Regular cardiac myocyte (primary cell): Measurements from ENCODE around the gene CA14. TPM values are rescaled to one million over a fixed set of nuclear protein-coding genes. Genes with fewer than 3 reads are reported as not detected.

Experiments used
- total RNA-seq: library from RNA; depleted of rRNA; stranded (reverse); fragments of >200 nt; gene quantifications from 2 replicates; pipeline ENCODE4 v1.2.3, GENCODE V29; 2014

The CA14 gene
- total RNA-seq = not detected in 2 replicates

DNA sequence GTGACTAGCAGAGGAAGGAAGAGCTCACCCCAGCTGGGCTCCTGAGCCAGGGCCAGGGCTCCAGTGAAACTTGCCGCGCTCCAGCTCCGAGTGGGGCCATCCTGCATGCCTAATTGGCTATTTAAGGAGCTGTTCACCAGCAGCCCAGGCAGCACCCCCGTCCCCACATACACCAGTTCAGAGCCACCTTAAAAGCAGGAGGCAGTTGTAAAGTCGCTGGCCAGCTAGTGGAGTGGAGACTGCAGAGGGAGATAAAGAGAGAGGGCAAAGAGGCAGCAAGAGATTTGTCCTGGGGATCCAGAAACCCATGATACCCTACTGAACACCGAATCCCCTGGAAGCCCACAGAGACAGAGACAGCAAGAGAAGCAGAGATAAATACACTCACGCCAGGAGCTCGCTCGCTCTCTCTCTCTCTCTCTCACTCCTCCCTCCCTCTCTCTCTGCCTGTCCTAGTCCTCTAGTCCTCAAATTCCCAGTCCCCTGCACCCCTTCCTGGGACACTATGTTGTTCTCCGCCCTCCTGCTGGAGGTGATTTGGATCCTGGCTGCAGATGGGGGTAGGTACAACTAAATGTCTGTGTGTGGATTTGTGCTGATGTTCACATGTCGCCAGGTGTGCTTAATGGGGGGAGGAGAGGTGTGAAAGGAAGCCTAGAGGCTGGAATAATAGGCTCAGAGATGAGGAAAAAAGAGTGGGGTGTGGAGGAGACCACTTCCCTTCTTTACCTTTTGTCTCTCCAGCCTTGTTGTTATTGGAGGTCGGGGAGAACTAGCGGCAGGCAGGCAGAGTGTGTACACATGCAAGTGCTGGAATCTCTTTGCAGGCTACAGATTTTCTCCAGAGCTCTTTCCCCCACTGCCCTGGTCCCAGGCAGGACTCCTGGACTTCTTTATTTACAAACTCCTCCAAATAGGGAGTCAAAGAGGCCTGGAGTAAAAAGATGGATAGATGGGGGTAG is at the start of gene CA14:
Gene CA14, plus strand, starts transcription at position 151 of the 962 bp plus-strand sequence. Its CDS starts 355 bp downstream, at position 506.

DNA sequence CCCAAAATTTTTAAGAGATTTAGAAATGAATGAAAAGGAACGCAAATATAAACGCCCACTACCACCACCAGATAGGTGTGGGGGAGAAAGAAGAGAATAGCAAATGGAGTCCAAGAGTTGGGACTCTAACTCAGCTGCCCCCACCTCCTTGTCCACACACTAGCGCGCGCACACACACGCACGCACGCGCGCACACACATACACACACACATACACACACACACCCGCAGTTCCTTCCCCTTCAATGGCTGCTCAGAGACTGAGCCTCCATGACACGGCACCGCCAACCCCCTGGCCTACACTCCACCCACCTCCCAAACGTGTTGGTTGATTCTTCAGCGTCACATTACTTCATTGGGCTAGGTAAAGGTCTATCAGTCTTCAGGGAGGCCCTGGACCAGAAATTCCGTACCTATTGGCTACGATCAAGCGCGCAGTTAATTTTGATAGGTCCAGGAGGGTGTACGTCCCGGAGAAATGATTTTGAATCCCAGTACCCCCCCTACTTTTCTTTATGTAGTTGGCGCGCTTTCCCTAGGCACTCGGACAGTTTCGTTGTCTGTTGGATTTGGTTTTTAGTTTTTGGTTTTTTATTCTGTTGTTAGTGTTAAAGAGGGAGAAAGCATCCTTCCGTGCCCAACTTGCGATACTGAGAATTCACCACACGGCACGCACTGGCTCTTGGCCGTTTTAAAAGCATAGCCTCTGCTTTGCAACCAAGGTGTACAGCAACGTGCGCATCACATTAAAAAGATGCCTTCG is 21.5 kb upstream of the CA14 start, which contains the start of gene ANP32E:
Gene ANP32E, minus strand, starts transcription at position 261 of the 762 bp plus-strand sequence. CDS start 326 bp downstream, outside the sequence.

DNA sequence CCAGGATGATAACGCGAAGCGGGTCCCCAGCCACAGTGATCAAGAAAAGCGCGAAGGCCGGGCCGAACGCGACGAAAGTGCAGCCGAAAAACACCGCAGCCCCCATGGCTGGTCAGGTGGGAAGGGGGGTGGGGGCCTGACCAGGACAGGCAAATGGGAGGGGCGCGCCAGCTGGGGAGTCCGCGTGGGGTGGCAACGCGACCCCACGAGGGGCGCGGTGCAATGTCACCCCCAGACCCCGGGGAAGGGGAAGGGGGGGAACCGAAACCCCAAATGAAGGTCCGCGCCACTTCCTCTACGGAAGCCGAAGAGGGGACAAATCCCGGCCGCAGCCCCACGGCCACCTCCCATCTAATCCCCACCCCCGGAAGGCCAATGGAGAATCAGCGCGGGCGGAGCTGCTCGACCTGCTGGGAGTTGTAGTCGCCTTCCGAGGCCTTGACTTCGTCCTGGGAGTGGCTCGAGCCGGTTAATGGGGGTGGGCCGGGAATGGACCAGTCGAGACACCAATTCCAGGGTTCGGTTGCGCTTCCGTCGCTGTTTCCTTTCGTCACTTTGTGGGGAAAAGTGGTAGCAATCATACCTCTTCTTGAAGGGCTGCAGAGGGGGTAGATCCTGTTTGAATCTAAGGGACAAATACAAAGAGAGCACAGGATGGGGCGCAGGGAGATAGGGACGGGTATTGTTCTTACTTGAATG is 11.3 kb downstream of the CA14 start, which contains the start of gene APH1A:
Gene APH1A, minus strand, starts transcription at position 312 of the 699 bp plus-strand sequence. Its CDS starts 206 bp downstream, at position 106.

GRCh38 chr1:150281758-150282557 is 24.4 kb downstream of the CA14 start, which contains the start of gene CIART:
TSS of gene CIART (plus strand) at chr1:150282554. CDS start at chr1:150283268, 714 bp downstream.

GRCh38 chr1:150293433-150294253 is 36.1 kb downstream of the CA14 start, which contains the start of gene MRPS21:
TSS of gene MRPS21 (plus strand) at chr1:150293861. CDS start at chr1:150294367, 506 bp downstream.

Other genes with a start within 250 kb of the CA14 start
- 14.9 and 15.3 TPM in 2 replicates for gene OTUD7B, start 247.0 kb upstream of the CA14 start, total RNA-seq
- gene VPS45, start 190.0 kb upstream of the CA14 start, total RNA-seq = 33.2 and 42.8 TPM in 2 replicates
- 24.9 and 45.4 TPM in 2 replicates for gene PLEKHO1, start 107.9 kb upstream of the CA14 start, total RNA-seq
- 30.2 and 62.3 TPM in 2 replicates for gene ANP32E, start 21.7 kb upstream of the CA14 start, total RNA-seq
- 88.6 and 89.9 TPM in 2 replicates for gene APH1A, start 11.2 kb downstream of the CA14 start, total RNA-seq
- 39.7 and 98.1 TPM in 2 replicates for gene C1orf54, start 15.0 kb downstream of the CA14 start, total RNA-seq
- gene CIART, start 24.8 kb downstream of the CA14 start, total RNA-seq = 4.8 and 5.9 TPM in 2 replicates
- gene MRPS21, start 36.1 kb downstream of the CA14 start, total RNA-seq = 42.0 and 47.2 TPM in 2 replicates
- gene PRPF3, start 63.8 kb downstream of the CA14 start, total RNA-seq = 37.2 and 45.6 TPM in 2 replicates
- 5.0 and 6.5 TPM in 2 replicates for gene RPRD2, start 106.4 kb downstream of the CA14 start, total RNA-seq
- gene TARS2, start 229.6 kb downstream of the CA14 start, total RNA-seq = 14.1 and 18.8 TPM in 2 replicates